Measurements from ENCODE around the gene DCLRE1B. TPM values are rescaled to one million over a fixed set of nuclear protein-coding genes. Genes with fewer than 3 reads are reported as not detected.

DCLRE1B gene
- total and polyA plus RNA-seq, 9 of the 15 experiments (the other 6 are each of a cell fraction or from before 2014, with no cell fraction given), result 10.6 to 28.8 (median 17.2) TPM

DNA sequence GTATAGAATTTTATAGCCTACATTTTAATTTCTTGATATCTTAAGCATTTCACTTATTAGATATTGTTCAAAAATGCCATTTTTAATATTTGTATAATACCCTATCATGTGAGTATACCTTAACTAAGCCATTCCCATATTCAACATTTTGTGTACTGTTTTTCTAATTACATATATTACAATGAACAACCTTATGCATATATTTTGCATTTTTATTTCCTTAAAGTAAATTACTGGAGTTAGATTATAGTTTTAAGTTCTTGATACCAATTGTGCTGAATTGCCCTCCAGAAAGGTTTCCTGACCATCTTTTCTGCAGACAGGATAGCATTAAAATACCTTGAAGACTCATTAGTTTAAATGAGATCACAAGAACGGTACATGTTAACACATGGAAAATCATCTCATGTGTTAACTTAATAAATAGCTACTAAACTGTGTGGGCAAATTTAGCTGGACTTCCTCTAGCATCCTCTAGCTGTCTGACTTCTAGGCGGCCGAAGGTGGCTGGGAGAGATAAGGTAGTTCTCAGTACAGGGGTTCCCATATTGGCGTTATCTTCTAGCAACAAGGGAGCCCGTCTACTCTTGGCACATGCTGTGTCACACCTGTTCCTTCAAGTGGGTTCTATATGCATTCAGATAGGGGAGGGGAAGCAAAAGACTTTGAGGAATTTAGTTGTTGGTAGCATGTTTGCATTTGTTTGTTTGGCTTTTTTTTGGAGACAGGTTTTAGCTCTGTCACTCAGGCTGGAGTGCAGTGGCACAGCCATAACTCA, 8.9 kb downstream of the DCLRE1B start (continued):
- TF ChIP-seq, protein P1, sequence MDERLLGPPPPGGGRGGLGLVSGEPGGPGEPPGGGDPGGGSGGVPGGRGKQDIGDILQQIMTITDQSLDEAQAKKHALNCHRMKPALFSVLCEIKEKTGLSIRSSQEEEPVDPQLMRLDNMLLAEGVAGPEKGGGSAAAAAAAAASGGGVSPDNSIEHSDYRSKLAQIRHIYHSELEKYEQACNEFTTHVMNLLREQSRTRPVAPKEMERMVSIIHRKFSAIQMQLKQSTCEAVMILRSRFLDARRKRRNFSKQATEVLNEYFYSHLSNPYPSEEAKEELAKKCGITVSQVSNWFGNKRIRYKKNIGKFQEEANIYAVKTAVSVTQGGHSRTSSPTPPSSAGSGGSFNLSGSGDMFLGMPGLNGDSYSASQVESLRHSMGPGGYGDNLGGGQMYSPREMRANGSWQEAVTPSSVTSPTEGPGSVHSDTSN (CRISPR knock-in tag; IDR thresholded peaks at IDR 0.05; ENCODE audit: low read depth), result no peak
- TF ChIP-seq, protein P1 (tag; conservative IDR thresholded peaks at IDR 0.05; ENCODE audit: low read depth), result peak; percentile 63
- no peak; the same call in 1 of the 2 replicates for TF ChIP-seq MYBL2 (IDR thresholded peaks at IDR 0.05; ENCODE audit: low read depth)
- TF ChIP-seq MYBL2 (CRISPR knock-in tag; IDR thresholded peaks at IDR 0.05; ENCODE audit: borderline replicate concordance), result no peak
- peak; percentile 77; the same call in 1 of the 2 replicates for TF ChIP-seq ZKSCAN8 (CRISPR knock-in tag; IDR thresholded peaks at IDR 0.05)
- no peak for TF ChIP-seq SRSF7 (optimal IDR thresholded peaks at IDR 0.05; ENCODE audit: low read depth, low read length)
- peak; percentile 93 to 97 for TF ChIP-seq ARNT (IDR thresholded peaks at IDR 0.05)
- TF ChIP-seq RBM22 (IDR thresholded peaks at IDR 0.05; ENCODE audit: low read depth, low read length, poor library complexity, severe bottlenecking), result no peak
- TF ChIP-seq HDAC6 (IDR thresholded peaks at IDR 0.05; ENCODE audit: low read depth, low read length), result no peak
- no peak for TF ChIP-seq ZNF347 (CRISPR knock-in tag; IDR thresholded peaks at IDR 0.05; ENCODE audit: low read depth)
- TF ChIP-seq CEBPG (CRISPR knock-in tag; IDR thresholded peaks at IDR 0.05), result no peak
- TF ChIP-seq CEBPG (tag; conservative IDR thresholded peaks at IDR 0.05 in 1 of 2, IDR thresholded peaks at IDR 0.05 in 1 of 2), result no peak
- TF ChIP-seq ATF2 (CRISPR knock-in tag; IDR thresholded peaks at IDR 0.05), result no peak
- TF ChIP-seq FOS (IDR thresholded peaks at IDR 0.05; ENCODE audit: extremely low read depth, insufficient read length), result no peak
- TF ChIP-seq TBL1XR1 (IDR thresholded peaks at IDR 0.05; ENCODE audit: low read length in 2 of 2), result peak; percentile 99
- no peak for TF ChIP-seq TSHZ1 (CRISPR knock-in tag; IDR thresholded peaks at IDR 0.05)
- TF ChIP-seq ZC3H11A (IDR thresholded peaks at IDR 0.05; ENCODE audit: low read depth, low read length), result 0 out of 2 replicates have a peak, but pooled peaks have one; percentile 52
- TF ChIP-seq, protein P2, sequence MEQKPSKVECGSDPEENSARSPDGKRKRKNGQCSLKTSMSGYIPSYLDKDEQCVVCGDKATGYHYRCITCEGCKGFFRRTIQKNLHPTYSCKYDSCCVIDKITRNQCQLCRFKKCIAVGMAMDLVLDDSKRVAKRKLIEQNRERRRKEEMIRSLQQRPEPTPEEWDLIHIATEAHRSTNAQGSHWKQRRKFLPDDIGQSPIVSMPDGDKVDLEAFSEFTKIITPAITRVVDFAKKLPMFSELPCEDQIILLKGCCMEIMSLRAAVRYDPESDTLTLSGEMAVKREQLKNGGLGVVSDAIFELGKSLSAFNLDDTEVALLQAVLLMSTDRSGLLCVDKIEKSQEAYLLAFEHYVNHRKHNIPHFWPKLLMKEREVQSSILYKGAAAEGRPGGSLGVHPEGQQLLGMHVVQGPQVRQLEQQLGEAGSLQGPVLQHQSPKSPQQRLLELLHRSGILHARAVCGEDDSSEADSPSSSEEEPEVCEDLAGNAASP (IDR thresholded peaks at IDR 0.05), result no peak
- TF ChIP-seq ETV1 (tag; conservative IDR thresholded peaks at IDR 0.05; ENCODE audit: low read depth), result peak; percentile 60

All from K562 (cell line).